Panc1 (cell line): ENCODE data around the gene SLC13A3. TPM values are rescaled to one million over a fixed set of nuclear protein-coding genes. Genes with fewer than 3 reads are reported as not detected.

ENCODE experiments used
- ATAC-seq: fragments of 200-7000 bp; cut with Tn5 transposase; 2 replicates; pipeline ENCODE4 v1.9.1; 2020; ENCODE audit warnings: mild to moderate bottlenecking, moderate library complexity
- BruUV-seq: library from RNA; stranded (reverse); fragments of 400-500 nt; replicated peaks from 2 replicates; lab custom pipeline; 2021; lab: Mats Ljungman, UMichigan
- CTCF ChIA-PET: fragments of 300-600 bp; sonication (Branson Sonifier 250); formaldehyde crosslinking; loops from one replicate; lab custom pipeline; 2022; ENCODE audit warnings: antibody characterized with exemption; lab: Charles Lee
- POLR2A ChIA-PET: fragments of 300-600 bp; sonication (Branson Sonifier 250); formaldehyde crosslinking; loops from one replicate; lab custom pipeline; 2022; ENCODE audit warnings: antibody characterized with exemption; lab: Charles Lee
- DNase-seq: peaks from one replicate; pipeline ENCODE4 v3.0.0-alpha.2; 2010; ENCODE audit warnings: low read depth, low spot score
- H3K27ac ChIP-seq: 2 replicates; pipeline ENCODE4 v1.5.1; 2011; ENCODE audit warnings: mild to moderate bottlenecking, low read length, inconsistent platforms
- H3K27me3 ChIP-seq: fragments of 200-500 bp; sonication (Bioruptor generic); 2 replicates; pipeline ENCODE4 v1.6.0; 2014; ENCODE audit warnings: low read length, inconsistent platforms; ENCODE audit not compliant: control insufficient read depth, insufficient read depth
- H3K36me3 ChIP-seq: fragments of 200-500 bp; sonication (Bioruptor generic); 2 replicates; pipeline ENCODE4 v1.5.1; 2014; ENCODE audit warnings: inconsistent platforms, mild to moderate bottlenecking, low read length, moderate library complexity; ENCODE audit not compliant: control insufficient read depth, insufficient read depth
- H3K4me1 ChIP-seq: 2 replicates; pipeline ENCODE4 v1.5.1; 2011; ENCODE audit warnings: inconsistent platforms, mild to moderate bottlenecking, low read length, moderate library complexity; ENCODE audit not compliant: control insufficient read depth, insufficient read depth
- H3K4me3 ChIP-seq, 2 experiments: 2 replicates each; pipeline ENCODE4 v1.5.1; 2011 to 2012; ENCODE audit warnings: low read depth in 2 of 2, low read length in 2 of 2, mild to moderate bottlenecking in 2 of 2, inconsistent platforms in 1 of 2, moderate library complexity in 1 of 2
- H3K9me3 ChIP-seq: fragments of 200-500 bp; sonication (Bioruptor generic); 2 replicates; pipeline ENCODE4 v1.5.1; 2014; ENCODE audit warnings: low read depth, mild to moderate bottlenecking, inconsistent platforms, low read length, moderate library complexity; ENCODE audit not compliant: control insufficient read depth, insufficient read depth
- CTCF ChIP-seq: fragments of 450-650 bp; IDR thresholded peaks from 2 replicates; pipeline ENCODE4 v1.5.1; 2017; ENCODE audit warnings: mild to moderate bottlenecking
- POLR2AphosphoS5 ChIP-seq: IDR thresholded peaks from 2 replicates; pipeline ENCODE4 v1.6.1; 2012; ENCODE audit warnings: mild to moderate bottlenecking, low read depth, low read length, moderate library complexity
- REST ChIP-seq, 2 experiments: IDR thresholded peaks; 2 replicates each; pipeline ENCODE4 v1.6.1; 2011 to 2012; ENCODE audit warnings: low read depth in 2 of 2, control low read depth in 1 of 2, low read length in 1 of 2, mild to moderate bottlenecking in 1 of 2, moderate library complexity in 1 of 2; ENCODE audit not compliant: insufficient read depth in 1 of 2
- SIN3A ChIP-seq: IDR thresholded peaks from 2 replicates; pipeline ENCODE4 v1.6.1; 2012; ENCODE audit warnings: low read depth, mild to moderate bottlenecking, low read length, moderate library complexity, borderline replicate concordance; ENCODE audit not compliant: insufficient read depth
- TCF7L2 ChIP-seq: IDR thresholded peaks from 2 replicates; pipeline ENCODE4 v1.6.1; 2011; ENCODE audit warnings: mild to moderate bottlenecking, low read depth, low read length, inconsistent platforms
- in situ Hi-C: cut with HindIII; loops from 2 replicates; pipeline ENCODE4 v1.10.0; 2016; ENCODE audit warnings: low sequenced_read_pairs, low pct_unique_long_range_greater_than_20kb
- intact Hi-C: fragments of 100-400 bp; cut with micrococcal nuclease; formaldehyde crosslinking; loops from one replicate; pipeline ENCODE4 v1.10.0; 2022; ENCODE audit not compliant: unreplicated experiment
- total RNA-seq: library from RNA; stranded (reverse); gene quantifications from one replicate; pipeline ENCODE4 v1.2.1, GENCODE V29; 2021; ENCODE audit not compliant: unreplicated experiment

Gene SLC13A3
- total RNA-seq, 1 experiment from 2014 or later = 0.31 TPM

- no peak overlapping the region for H3K27ac ChIP-seq
- BruUV-seq = no TSS peak
- intact Hi-C loops (no loop called here), in situ Hi-C loops (no loop called here)
- ChIA-PET POLR2A (interaction anchor here (0.6 kb wide), 1 partner anchor 24 kb away, joined by 3 read pairs; no protein-coding TSS in a partner anchor), CTCF (no interaction called here)
- H3K36me3 ChIP-seq = no peaks in the 10 kb centered on the region
- no peaks in the 10 kb centered on the region for H3K4me1 ChIP-seq
- DNase-seq (no peak), ATAC-seq (no peak)
- TF ChIP-seq TCF7L2 = no peak
- no peak for TF ChIP-seq SIN3A
- TF ChIP-seq POLR2AphosphoS5 = no peak
- no peak for TF ChIP-seq CTCF
- TF ChIP-seq REST (IDR thresholded peaks at IDR 0.05; ENCODE audit: insufficient read depth in 1 of 2, low read depth in 2 of 2, low read length in 1 of 2) = no peak
- H3K9me3 ChIP-seq = no peaks in the 10 kb centered on the region
- peaks cover 35% of the 10 kb centered on the region for H3K27me3 ChIP-seq
- H3K4me3 ChIP-seq = no peak overlapping the region
Observed at GRCh38 chr20:46649650-46649949, 1.7 kb downstream of the SLC13A3 start.

- BruUV-seq = no TSS peak
- ChIA-PET POLR2A (interaction anchor here (0.6 kb wide), 1 partner anchor 23 kb away, joined by 3 read pairs; no protein-coding TSS in a partner anchor), CTCF (interaction anchor here (0.6 to 0.7 kb wide), 2 partner anchors 13 to 678 kb away, joined by 4 to 6 read pairs; no protein-coding TSS in a partner anchor)
- H3K9me3 ChIP-seq = no peaks in the 10 kb centered on the region
- no peak overlapping the region for H3K4me3 ChIP-seq
- DNase-seq = no peak
- 0 out of 2 replicates have a peak, but pooled peaks have one; percentile 55 for ATAC-seq
- H3K36me3 ChIP-seq = no peaks in the 10 kb centered on the region
- H3K4me1 ChIP-seq = no peaks in the 10 kb centered on the region
- peaks cover 34% of the 10 kb centered on the region for H3K27me3 ChIP-seq
- no peak overlapping the region for H3K27ac ChIP-seq
- intact Hi-C loops (no loop called here), in situ Hi-C loops (no loop called here)
- no peak for TF ChIP-seq TCF7L2
- TF ChIP-seq POLR2AphosphoS5 = no peak
Observed at GRCh38 chr20:46648903-46649649, 2.2 kb downstream of the SLC13A3 start.

- TF ChIP-seq TCF7L2 (no peak), REST (IDR thresholded peaks at IDR 0.05; ENCODE audit: insufficient read depth in 1 of 2, low read depth in 2 of 2, low read length in 1 of 2) (no peak)
- CTCF ChIA-PET = no interaction called here
- no TSS peak for BruUV-seq
Observed at GRCh38 chr20:46647469-46647868, 3.8 kb downstream of the SLC13A3 start.

More at GRCh38 chr20:46647469-46647868, 3.8 kb downstream of the SLC13A3 start:
- Histone ChIP-seq H3K27ac (no peak overlapping the region), H3K4me3 (no peak overlapping the region), H3K36me3 (no peaks in the 10 kb centered on the region), H3K27me3 (peaks cover 27% of the 10 kb centered on the region), H3K9me3 (no peaks in the 10 kb centered on the region), H3K4me1 (no peaks in the 10 kb centered on the region)
- intact Hi-C loops = no loop called here
- ATAC-seq (no peak), DNase-seq (no peak)
- POLR2A ChIA-PET = no interaction called here
- in situ Hi-C loops = no loop called here
